Measurements from ENCODE around the gene ZNF512B.

- no peak for TF ChIP-seq CTCF (conservative IDR thresholded peaks at IDR 0.05; ENCODE audit: low read length)
- TF ChIP-seq EZH2phosphoT487 (IDR thresholded peaks at IDR 0.05; ENCODE audit: borderline replicate concordance), result no peak
These were observed 5.9 kb downstream of the ZNF512B start for GRCh38 chr20:63963784-63964301.

All from Loucy (cell line).